Activated naive CD8-positive, alpha-beta T cell treated with anti-CD3 and anti-CD28 coated beads for 36 hours (primary cell): ENCODE measurements around the gene TTC4. TPM values are rescaled to one million over a fixed set of nuclear protein-coding genes. Genes with fewer than 3 reads are reported as not detected.
A peak's percentile ranks its signal among the peaks of the same experiment; 100 is the strongest.

Experiments used
- DNase-seq: peaks from one replicate; pipeline ENCODE4 v3.0.0; 2021
- H3K27ac Mint-ChIP-seq: one replicate; pipeline ENCODE4 v1.8.0; 2022; ENCODE audit warnings: mild to moderate bottlenecking, moderate library complexity, mixed read lengths
- H3K27me3 Mint-ChIP-seq: one replicate; pipeline ENCODE4 v1.8.0; 2022; ENCODE audit warnings: mild to moderate bottlenecking, mixed read lengths
- H3K36me3 Mint-ChIP-seq: one replicate; pipeline ENCODE4 v1.8.0; 2021; ENCODE audit warnings: mild to moderate bottlenecking, mixed read lengths
- H3K4me1 Mint-ChIP-seq: one replicate; pipeline ENCODE4 v1.8.0; 2021; ENCODE audit warnings: mixed read lengths
- H3K4me3 Mint-ChIP-seq: one replicate; pipeline ENCODE4 v1.8.0; 2022; ENCODE audit warnings: mild to moderate bottlenecking, moderate library complexity, mixed read lengths
- H3K9me3 Mint-ChIP-seq: one replicate; pipeline ENCODE4 v1.8.0; 2022; ENCODE audit warnings: mixed read lengths
- total RNA-seq, 2 experiments: library from RNA; stranded (reverse); gene quantifications; one replicate each; pipeline ENCODE4 v1.2.3, GENCODE V29; 2021

Gene TTC4
- total RNA-seq, 2 experiments from 2014 or later: 40.1 to 41.4 TPM

GRCh38 chr1:54696262-54696661 is 19.4 kb upstream of the TTC4 start:
- DNase-seq: no peak
- H3K27me3 Mint-ChIP-seq: no peaks in the 10 kb centered on the region
- peaks cover 4% of the 10 kb centered on the region for H3K4me1 Mint-ChIP-seq
- no peaks in the 10 kb centered on the region for H3K36me3 Mint-ChIP-seq
- H3K27ac Mint-ChIP-seq: no peak overlapping the region
- no peak overlapping the region for H3K4me3 Mint-ChIP-seq
- no peaks in the 10 kb centered on the region for H3K9me3 Mint-ChIP-seq

GRCh38 chr1:54697896-54698295 is 17.8 kb upstream of the TTC4 start:
- H3K27me3 Mint-ChIP-seq: no peaks in the 10 kb centered on the region
- H3K27ac Mint-ChIP-seq: no peak overlapping the region
- no peaks in the 10 kb centered on the region for H3K9me3 Mint-ChIP-seq
- no peak for DNase-seq
- no peaks in the 10 kb centered on the region for H3K36me3 Mint-ChIP-seq
- H3K4me1 Mint-ChIP-seq: peaks cover 4% of the 10 kb centered on the region
- no peak overlapping the region for H3K4me3 Mint-ChIP-seq

GRCh38 chr1:54698346-54698745 is 17.3 kb upstream of the TTC4 start:
- H3K4me1 Mint-ChIP-seq: peaks cover 4% of the 10 kb centered on the region
- H3K27ac Mint-ChIP-seq: no peak overlapping the region
- H3K27me3 Mint-ChIP-seq: no peaks in the 10 kb centered on the region
- no peaks in the 10 kb centered on the region for H3K9me3 Mint-ChIP-seq
- no peak overlapping the region for H3K4me3 Mint-ChIP-seq
- H3K36me3 Mint-ChIP-seq: no peaks in the 10 kb centered on the region
- DNase-seq: no peak

- Mint-ChIP-seq H3K9me3 (no peaks in the 10 kb centered on the region), H3K36me3 (no peaks in the 10 kb centered on the region), H3K27me3 (no peaks in the 10 kb centered on the region), H3K4me1 (peaks cover 4% of the 10 kb centered on the region), H3K27ac (no peak overlapping the region), H3K4me3 (no peak overlapping the region)
- no peak for DNase-seq
These were observed 15.6 kb upstream of the TTC4 start for GRCh38 chr1:54699936-54700525.

GRCh38 chr1:54701066-54701465 is 14.6 kb upstream of the TTC4 start:
- Mint-ChIP-seq H3K27ac (no peak overlapping the region), H3K27me3 (no peaks in the 10 kb centered on the region), H3K36me3 (no peaks in the 10 kb centered on the region), H3K9me3 (no peaks in the 10 kb centered on the region), H3K4me3 (no peak overlapping the region), H3K4me1 (peaks cover 4% of the 10 kb centered on the region)
- DNase-seq: no peak

GRCh38 chr1:54701996-54702395 is 13.7 kb upstream of the TTC4 start:
- no peak for DNase-seq
- Mint-ChIP-seq H3K4me1 (no peaks in the 10 kb centered on the region), H3K9me3 (no peaks in the 10 kb centered on the region), H3K27ac (no peak overlapping the region), H3K4me3 (no peak overlapping the region), H3K27me3 (no peaks in the 10 kb centered on the region), H3K36me3 (no peaks in the 10 kb centered on the region)

GRCh38 chr1:54703471-54703870 is 12.2 kb upstream of the TTC4 start:
- H3K4me1 Mint-ChIP-seq: no peaks in the 10 kb centered on the region
- no peaks in the 10 kb centered on the region for H3K27me3 Mint-ChIP-seq
- DNase-seq: no peak

GRCh38 chr1:54705153-54705552 is 10.5 kb upstream of the TTC4 start:
- no peak for DNase-seq
- Mint-ChIP-seq H3K27ac (no peak overlapping the region), H3K27me3 (no peaks in the 10 kb centered on the region), H3K36me3 (no peaks in the 10 kb centered on the region), H3K9me3 (no peaks in the 10 kb centered on the region), H3K4me1 (no peaks in the 10 kb centered on the region), H3K4me3 (no peak overlapping the region)

More at GRCh38 chr1:54703471-54703870, 12.2 kb upstream of the TTC4 start:
- H3K36me3 Mint-ChIP-seq: no peaks in the 10 kb centered on the region
- no peaks in the 10 kb centered on the region for H3K9me3 Mint-ChIP-seq
- H3K27ac Mint-ChIP-seq: no peak overlapping the region
- no peak overlapping the region for H3K4me3 Mint-ChIP-seq

GRCh38 chr1:54706419-54706818 is 9.2 kb upstream of the TTC4 start:
- Mint-ChIP-seq H3K27me3 (no peaks in the 10 kb centered on the region), H3K4me1 (no peaks in the 10 kb centered on the region), H3K36me3 (no peaks in the 10 kb centered on the region), H3K4me3 (no peak overlapping the region), H3K9me3 (no peaks in the 10 kb centered on the region), H3K27ac (no peak overlapping the region)
- no peak for DNase-seq

GRCh38 chr1:54708385-54708784 is 7.3 kb upstream of the TTC4 start:
- Mint-ChIP-seq H3K4me3 (no peak overlapping the region), H3K4me1 (no peaks in the 10 kb centered on the region), H3K27ac (no peak overlapping the region), H3K27me3 (no peaks in the 10 kb centered on the region), H3K9me3 (no peaks in the 10 kb centered on the region), H3K36me3 (no peaks in the 10 kb centered on the region)
- no peak for DNase-seq

GRCh38 chr1:54709547-54710292 is 5.9 kb upstream of the TTC4 start:
- H3K27ac Mint-ChIP-seq: peak overlapping the region; percentile 42

GRCh38 chr1:54710434-54710833 is 5.2 kb upstream of the TTC4 start:
- Mint-ChIP-seq H3K36me3 (no peaks in the 10 kb centered on the region), H3K27me3 (no peaks in the 10 kb centered on the region), H3K4me3 (no peak overlapping the region), H3K9me3 (no peaks in the 10 kb centered on the region), H3K27ac (no peak overlapping the region), H3K4me1 (peaks cover 5% of the 10 kb centered on the region)
- DNase-seq: no peak

More at GRCh38 chr1:54709547-54710292, 5.9 kb upstream of the TTC4 start:
- no peaks in the 10 kb centered on the region for H3K4me1 Mint-ChIP-seq
- no peak for DNase-seq
- H3K27me3 Mint-ChIP-seq: no peaks in the 10 kb centered on the region
- H3K9me3 Mint-ChIP-seq: no peaks in the 10 kb centered on the region
- no peak overlapping the region for H3K4me3 Mint-ChIP-seq
- H3K36me3 Mint-ChIP-seq: no peaks in the 10 kb centered on the region

GRCh38 chr1:54710841-54711240 is 4.8 kb upstream of the TTC4 start:
- Mint-ChIP-seq H3K4me1 (peaks cover 6% of the 10 kb centered on the region), H3K9me3 (no peaks in the 10 kb centered on the region), H3K27ac (no peak overlapping the region), H3K27me3 (no peaks in the 10 kb centered on the region), H3K4me3 (no peak overlapping the region), H3K36me3 (no peaks in the 10 kb centered on the region)
- DNase-seq: no peak

GRCh38 chr1:54711536-54711935 is 4.1 kb upstream of the TTC4 start:
- Mint-ChIP-seq H3K27ac (no peak overlapping the region), H3K36me3 (peaks cover 4% of the 10 kb centered on the region), H3K27me3 (no peaks in the 10 kb centered on the region), H3K9me3 (no peaks in the 10 kb centered on the region), H3K4me3 (no peak overlapping the region), H3K4me1 (peaks cover 9% of the 10 kb centered on the region)
- DNase-seq: no peak

- H3K27me3 Mint-ChIP-seq: no peaks in the 10 kb centered on the region
- H3K4me1 Mint-ChIP-seq: peaks cover 29% of the 10 kb centered on the region
- H3K27ac Mint-ChIP-seq: peak overlapping the region; percentile 66
- DNase-seq: no peak
- no peaks in the 10 kb centered on the region for H3K9me3 Mint-ChIP-seq
- peaks cover 17% of the 10 kb centered on the region for H3K36me3 Mint-ChIP-seq
- peak overlapping the region; percentile 91 for H3K4me3 Mint-ChIP-seq
These were observed 674 bp upstream of the TTC4 start for GRCh38 chr1:54714881-54715492.
